HG02759 (cell line): ENCODE data around the gene ARPC5.
"Not testable (repeated sequence)": the region's sequence is repeated elsewhere in the genome, so short reads cannot be mapped to it uniquely, and the experiment has no call there.

Experiments used
- ATAC-seq: cut with Tn5 transposase; IDR thresholded peaks from one replicate; pipeline ENCODE4 v1.9.1; 2021; ENCODE audit warnings: mild to moderate bottlenecking, moderate library complexity; ENCODE audit not compliant: unreplicated experiment

The ARPC5 gene

GRCh38 chr1:183648042-183648441, 12.5 kb upstream of the ARPC5 start:
- ATAC-seq, result no peak

DNA sequence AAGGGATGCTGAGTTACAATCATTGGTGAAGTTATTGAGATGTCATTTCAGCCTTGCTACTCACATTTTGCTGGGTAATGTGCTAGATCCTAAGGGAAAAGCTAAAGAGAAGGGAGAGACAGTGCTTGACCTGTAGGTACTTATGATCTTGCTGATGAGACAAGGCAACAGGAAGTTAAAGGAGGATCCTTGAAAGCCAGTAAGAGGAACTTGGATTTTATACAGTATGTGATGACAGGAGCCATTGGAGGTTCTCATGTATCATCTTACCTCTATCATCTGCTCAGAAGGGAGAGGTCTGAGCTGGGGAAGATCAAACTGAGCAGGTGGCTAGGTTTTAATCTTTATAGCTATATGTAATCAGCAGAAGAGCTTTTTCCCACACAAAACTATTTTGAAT, 11.2 kb upstream of the ARPC5 start:
- ATAC-seq, result no peak

GRCh38 chr1:183645531-183645930, 9.9 kb upstream of the ARPC5 start:
- ATAC-seq, result no peak

GRCh38 chr1:183642166-183642565, 6.6 kb upstream of the ARPC5 start:
- no peak for ATAC-seq

- ATAC-seq, result no peak
Measured at GRCh38 chr1:183640193-183640592, 4.6 kb upstream of the ARPC5 start.

- ATAC-seq, result no peak
Measured at GRCh38 chr1:183638649-183639387, 3.2 kb upstream of the ARPC5 start.

- ATAC-seq, result no peak
Measured at GRCh38 chr1:183636783-183637182, 1.2 kb upstream of the ARPC5 start.

DNA sequence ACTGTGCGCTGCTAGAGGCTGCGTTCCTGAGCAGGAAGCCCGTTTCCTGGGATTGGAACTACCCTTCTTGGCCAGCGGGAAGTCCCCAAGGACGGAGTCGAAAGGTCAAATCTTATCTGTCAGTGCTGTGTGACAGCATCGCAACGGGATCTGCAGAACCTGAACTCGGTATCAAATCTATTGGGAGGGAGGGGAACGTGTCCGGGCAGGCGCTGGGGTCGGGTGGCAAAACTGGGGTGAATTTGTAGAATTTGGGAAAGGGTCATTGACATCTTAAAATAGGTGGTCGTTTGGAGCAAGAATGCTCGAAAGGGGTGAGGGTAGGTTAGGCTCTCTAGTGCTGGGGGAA, 725 bp upstream of the ARPC5 start:
- no peak for ATAC-seq

DNA sequence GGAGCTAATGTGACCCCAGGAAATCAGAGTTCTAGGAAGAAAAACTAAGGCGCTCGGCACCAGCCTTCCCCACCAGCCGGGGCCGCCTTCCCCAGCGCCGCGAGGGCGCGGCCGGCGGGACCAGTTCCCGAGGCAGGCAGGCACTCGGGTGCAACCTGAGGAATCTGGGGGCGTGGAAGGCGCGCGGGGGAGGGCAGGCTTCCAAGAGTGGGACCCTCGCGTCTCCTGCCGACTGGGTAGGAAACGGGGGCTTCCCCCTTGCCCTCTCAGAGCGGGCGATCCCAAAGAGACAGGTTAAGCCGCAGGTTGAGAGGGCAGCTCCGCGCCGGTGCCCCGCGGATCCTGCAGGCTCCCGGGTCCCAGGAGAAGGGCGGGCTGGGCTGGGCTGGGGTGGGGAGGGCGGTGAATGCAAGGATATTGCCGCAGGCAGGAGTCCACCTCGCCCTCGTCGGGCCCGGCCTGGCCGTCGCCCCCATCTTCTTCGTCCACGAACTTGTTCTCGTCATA, 431 bp downstream of the ARPC5 start:
- ATAC-seq, result no peak

DNA sequence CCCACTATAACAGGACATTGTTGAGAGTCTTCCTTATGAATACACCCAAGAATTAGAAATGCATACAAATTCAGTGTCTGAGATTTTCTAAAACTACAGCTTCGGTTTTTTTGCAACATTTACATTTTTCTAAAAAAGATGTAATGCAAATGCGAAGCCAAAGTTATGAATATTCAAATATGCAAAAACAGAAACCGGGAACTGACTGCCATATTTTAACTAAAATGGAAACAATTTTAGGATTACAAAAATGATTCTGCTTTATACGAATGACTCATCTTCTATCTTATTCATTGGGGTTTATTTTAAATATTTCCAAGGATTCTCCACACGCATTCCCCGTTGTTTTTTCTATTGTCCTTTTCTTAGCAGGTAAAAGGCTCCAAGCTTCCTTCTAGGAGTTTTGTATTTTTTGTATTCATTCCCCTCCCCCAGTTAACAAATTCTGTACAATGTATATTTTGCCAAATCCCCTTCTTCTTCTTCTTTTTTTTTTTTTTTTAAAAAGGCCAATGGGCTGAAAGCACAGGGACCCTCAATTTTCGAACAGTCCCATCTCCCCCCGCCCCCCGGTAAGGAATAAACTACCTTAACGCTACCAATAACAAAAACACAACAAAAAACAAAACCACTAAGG, 1.0 kb downstream of the ARPC5 start:
- ATAC-seq, result no peak

- peak; percentile 49 for ATAC-seq
Measured at GRCh38 chr1:183633676-183634343, 1.8 kb downstream of the ARPC5 start.

DNA sequence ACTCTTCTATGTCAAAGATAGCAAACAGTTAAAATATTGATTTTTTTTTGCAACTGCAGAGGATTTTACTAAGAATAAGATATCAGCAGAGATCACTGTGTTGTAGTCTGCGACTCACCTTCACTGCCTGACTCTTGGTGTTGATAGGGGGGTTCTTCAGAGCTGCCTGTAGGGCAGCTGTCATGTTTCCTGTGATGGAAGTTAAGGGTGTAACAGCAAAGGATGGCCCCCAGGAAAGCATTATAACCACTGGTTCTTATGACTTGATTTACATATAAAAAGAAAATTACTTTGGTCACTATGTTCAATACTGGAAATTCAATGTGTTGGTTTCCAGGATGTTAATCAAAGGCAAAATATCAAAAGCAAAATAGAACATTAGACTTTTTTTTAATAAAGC, 2.6 kb downstream of the ARPC5 start:
- ATAC-seq, result no peak

- ATAC-seq, result no peak
Measured at GRCh38 chr1:183632114-183632513, 3.5 kb downstream of the ARPC5 start.

DNA sequence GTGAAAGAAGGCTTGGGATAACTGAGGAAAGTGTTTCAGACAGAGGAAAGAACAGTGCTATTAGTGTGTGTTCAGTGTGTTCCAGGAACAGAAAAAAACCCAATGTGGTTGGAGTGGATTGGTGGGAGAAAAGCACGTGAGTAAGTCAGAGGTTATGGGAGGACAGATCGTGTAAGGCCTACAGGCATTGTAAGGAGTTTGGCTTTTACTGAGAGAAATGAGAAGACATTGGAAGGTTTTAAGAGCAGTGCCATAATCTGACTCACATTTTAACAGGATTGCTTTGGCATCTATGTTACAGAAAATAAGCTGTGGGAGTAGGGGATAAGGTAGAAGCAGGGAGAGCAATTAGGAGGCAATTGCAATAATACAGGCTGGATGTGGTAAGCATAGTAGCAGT, 4.8 kb downstream of the ARPC5 start:
- ATAC-seq, result no peak

- no peak for ATAC-seq
Measured at GRCh38 chr1:183628537-183628936, 7.0 kb downstream of the ARPC5 start.

DNA sequence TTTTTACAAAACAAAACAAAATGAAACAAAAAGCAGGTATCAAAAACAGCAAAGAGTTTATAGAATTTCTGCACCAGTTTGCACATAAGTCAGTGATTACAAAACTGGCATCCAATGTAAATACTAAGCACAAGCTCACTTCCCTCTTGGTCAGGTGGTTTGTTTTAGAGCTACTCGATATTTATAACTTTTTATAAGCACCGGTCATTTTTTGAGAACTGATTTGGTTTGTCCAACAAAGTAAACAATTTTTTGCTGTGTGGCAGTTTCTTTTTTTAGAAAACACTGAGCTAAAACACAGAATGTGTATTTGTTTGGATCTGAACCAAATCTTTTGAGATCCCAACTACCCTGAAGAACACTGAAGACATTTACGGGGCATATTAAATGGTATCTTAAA, 9.3 kb downstream of the ARPC5 start:
- not testable (repeated sequence) for ATAC-seq

- ATAC-seq, result peak; percentile 89
Measured at GRCh38 chr1:183622884-183623785, 12.4 kb downstream of the ARPC5 start.

- ATAC-seq, result no peak
Measured at GRCh38 chr1:183622013-183622412, 13.6 kb downstream of the ARPC5 start.

DNA sequence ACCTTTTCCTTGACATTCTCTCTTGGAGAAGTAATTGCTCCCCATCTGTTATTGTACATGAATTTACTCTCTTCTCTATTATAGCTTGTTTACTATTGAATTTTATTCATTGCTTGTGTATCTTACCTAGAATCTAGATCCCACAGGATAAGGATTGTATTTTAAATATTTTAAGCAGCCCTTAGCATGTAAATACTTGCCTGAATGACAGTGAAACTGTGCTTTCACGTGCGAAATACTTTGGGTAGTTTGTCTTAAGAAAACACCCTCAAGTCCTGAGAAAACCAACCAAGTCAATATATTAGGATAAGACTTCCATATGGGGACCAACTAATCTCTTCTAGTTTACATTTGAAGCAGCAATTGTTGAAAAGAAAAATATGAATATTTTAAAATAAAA, 15.3 kb downstream of the ARPC5 start:
- ATAC-seq, result no peak

GRCh38 chr1:183619781-183620180, 15.8 kb downstream of the ARPC5 start:
- no peak for ATAC-seq

- not testable (repeated sequence) for ATAC-seq
Measured at GRCh38 chr1:183618202-183618601, 17.4 kb downstream of the ARPC5 start.
